GM12892 (cell line): ENCODE measurements around the gene SNAP91.

Experiments
- POLR2A ChIP-seq: IDR thresholded peaks from 2 replicates; pipeline ENCODE4 v1.6.1; 2011; ENCODE audit warnings: low read depth, low read length, control low read depth
- POLR2AphosphoS5 ChIP-seq: IDR thresholded peaks from 2 replicates; pipeline ENCODE4 v1.6.1; 2011; ENCODE audit warnings: low read depth, low read length, control low read depth
- TAF1 ChIP-seq: IDR thresholded peaks from 2 replicates; pipeline ENCODE4 v1.6.1; 2011; ENCODE audit warnings: low read depth, mild to moderate bottlenecking, control low read depth, low read length, borderline replicate concordance

- TF ChIP-seq POLR2AphosphoS5 (no peak), POLR2A (no peak), TAF1 (no peak)
These were observed 196.8 kb downstream of the SNAP91 start, which contains the start of gene PRSS35 for GRCh38 chr6:83511901-83512681.
